Activated naive CD4-positive, alpha-beta T cell treated with anti-CD3 and anti-CD28 coated beads, Interleukin-2, amount 50 U/mL, for 72 hours (primary cell): ENCODE results near the gene CFL1. TPM values are rescaled to one million over a fixed set of nuclear protein-coding genes. Genes with fewer than 3 reads are reported as not detected.

Experiments
- ATAC-seq, 2 donors: fragments of 150-1000 bp; cut with Tn5 transposase; 2 replicates each; pipeline ENCODE4 v1.10.0; 2021; ENCODE audit warnings: mild to moderate bottlenecking in 2 of 2, moderate library complexity in 2 of 2
- DNase-seq, 2 donors: peaks; one replicate each; pipeline ENCODE4 v3.0.0; 2021 to 2022; ENCODE audit warnings: low spot score in 2 of 2
- H3K27ac Mint-ChIP-seq, 2 donors: one replicate each; pipeline ENCODE4 v1.8.0; 2022; ENCODE audit warnings: mild to moderate bottlenecking in 2 of 2, mixed read lengths in 2 of 2
- H3K36me3 Mint-ChIP-seq, 2 donors: one replicate each; pipeline ENCODE4 v1.8.0; 2022; ENCODE audit warnings: mixed read lengths in 2 of 2
- H3K9me3 Mint-ChIP-seq, 2 donors: one replicate each; pipeline ENCODE4 v1.8.0; 2022; ENCODE audit warnings: mixed read lengths in 2 of 2
- total RNA-seq, 2 donors: library from RNA; stranded (reverse); gene quantifications; one replicate each; pipeline ENCODE4 v1.2.3, GENCODE V29; 2022

Gene CFL1
- total RNA-seq, 2 donors from 2014 or later, result 855 to 1,265 TPM

- Mint-ChIP-seq H3K27ac (peak overlapping the region in 1 of 2 donors; percentile 44), H3K36me3 (peaks cover 19 to 34% of the 10 kb centered on the region in 2 donors)
Observed at GRCh38 chr11:65864706-65865471, 6.9 kb upstream of the CFL1 start.

GRCh38 chr11:65863889-65864705 is 6.1 kb upstream of the CFL1 start:
- DNase-seq, result peak in 1 of 2 donors; percentile 53
- ATAC-seq, result no peak
- no peaks in the 10 kb centered on the region for H3K9me3 Mint-ChIP-seq
- H3K27ac Mint-ChIP-seq, result no peak overlapping the region
- H3K36me3 Mint-ChIP-seq, result peaks cover 20 to 36% of the 10 kb centered on the region in 2 donors

More at GRCh38 chr11:65864706-65865471, 6.9 kb upstream of the CFL1 start:
- ATAC-seq, result no peak
- peak in 1 of 2 donors; percentile 53 for DNase-seq
- H3K9me3 Mint-ChIP-seq, result no peaks in the 10 kb centered on the region

DNA sequence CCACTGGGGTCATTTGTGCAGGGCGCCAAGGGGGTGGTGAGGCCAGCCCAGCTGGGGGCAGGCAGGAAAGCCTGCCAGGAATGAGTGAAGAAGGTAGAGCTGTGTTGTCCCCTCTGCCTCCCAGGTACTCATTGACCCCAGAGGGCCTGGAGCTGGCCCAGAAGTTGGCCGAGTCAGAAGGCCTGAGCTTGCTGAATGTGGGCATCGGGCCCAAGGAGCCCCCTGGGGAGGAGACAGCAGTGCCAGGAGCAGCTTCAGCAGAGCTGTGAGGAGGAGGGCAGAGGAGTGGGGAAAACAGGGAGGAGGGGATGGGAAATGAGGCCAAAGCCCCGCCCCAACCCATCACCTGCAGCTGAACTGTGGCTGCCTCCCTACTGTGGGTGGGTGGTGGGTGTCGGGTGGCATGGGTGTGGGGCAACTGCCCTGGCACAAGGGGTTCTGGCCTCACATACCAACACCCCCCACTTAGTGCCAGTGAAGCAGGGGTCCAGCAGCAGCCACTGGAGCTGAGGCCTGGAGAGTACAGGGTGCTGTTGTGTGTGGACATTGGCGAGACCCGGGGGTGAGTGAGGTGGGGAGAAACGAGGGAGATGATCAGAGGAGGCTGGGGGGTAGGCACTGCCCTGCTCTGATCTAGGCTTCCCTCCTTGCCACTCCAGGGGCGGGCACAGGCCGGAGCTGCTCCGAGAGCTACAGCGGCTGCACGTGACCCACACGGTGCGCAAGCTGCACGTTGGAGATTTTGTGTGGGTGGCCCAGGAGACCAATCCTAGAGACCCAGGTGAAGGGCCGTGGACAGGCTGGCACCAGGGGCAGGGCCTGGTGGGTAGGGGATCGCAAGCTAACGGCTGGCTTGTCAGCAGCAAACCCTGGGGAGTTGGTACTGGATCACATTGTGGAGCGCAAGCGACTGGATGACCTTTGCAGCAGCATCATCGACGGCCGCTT is 5.2 kb upstream of the CFL1 start:
- peaks cover 25 to 39% of the 10 kb centered on the region in 2 donors for H3K36me3 Mint-ChIP-seq

DNA sequence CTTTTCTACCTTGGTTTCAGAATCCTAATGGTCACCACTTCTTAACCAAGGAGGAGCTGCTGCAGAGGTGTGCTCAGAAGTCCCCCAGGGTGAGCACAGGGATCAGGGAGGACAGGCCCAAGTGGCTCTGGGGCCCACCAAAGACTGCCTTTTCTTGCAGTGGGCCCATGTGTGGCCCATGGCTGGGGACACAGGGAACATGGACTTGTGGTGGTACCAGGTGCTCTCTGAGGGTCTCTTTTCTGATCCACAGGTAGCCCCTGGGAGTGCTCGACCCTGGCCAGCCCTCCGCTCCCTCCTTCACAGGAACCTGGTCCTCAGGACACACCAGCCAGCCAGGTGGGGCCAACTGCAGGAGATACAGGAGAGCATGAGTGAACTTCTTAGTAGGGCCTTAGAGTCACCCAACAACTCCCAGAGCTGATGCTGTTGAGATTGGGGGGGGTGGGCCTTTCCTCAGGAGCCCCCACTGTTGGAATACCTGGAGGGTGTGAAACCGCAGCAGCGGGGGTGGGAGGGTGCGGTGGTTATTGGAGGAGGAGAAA is 4.3 kb upstream of the CFL1 start:
- peak in 1 of 2 donors; percentile 50 for DNase-seq
- peaks cover 26 to 39% of the 10 kb centered on the region in 2 donors for H3K36me3 Mint-ChIP-seq
- ATAC-seq, result no peak
- peak overlapping the region in 1 of 2 donors; percentile 92 for H3K27ac Mint-ChIP-seq
- no peaks in the 10 kb centered on the region for H3K9me3 Mint-ChIP-seq

More for the DNA sequence above, 5.2 kb upstream of the CFL1 start:
- DNase-seq (peak in 1 of 2 donors; percentile 53), ATAC-seq (no peak)
- H3K27ac Mint-ChIP-seq, result peak overlapping the region; percentile 83 to 92
- no peaks in the 10 kb centered on the region for H3K9me3 Mint-ChIP-seq

- Mint-ChIP-seq H3K27ac (peak overlapping the region; percentile 88 to 92), H3K9me3 (no peaks in the 10 kb centered on the region), H3K36me3 (peaks cover 32 to 40% of the 10 kb centered on the region in 2 donors)
- ATAC-seq (no peak), DNase-seq (peak in 1 of 2 donors; percentile 56)
Observed at GRCh38 chr11:65861533-65862183, 3.7 kb upstream of the CFL1 start.

- Mint-ChIP-seq H3K9me3 (no peaks in the 10 kb centered on the region), H3K36me3 (peaks cover 37 to 45% of the 10 kb centered on the region in 2 donors), H3K27ac (peak overlapping the region; percentile 88 to 92)
- no peak for DNase-seq
- ATAC-seq, result no peak
Observed at GRCh38 chr11:65861165-65861505, 3.2 kb upstream of the CFL1 start.

DNA sequence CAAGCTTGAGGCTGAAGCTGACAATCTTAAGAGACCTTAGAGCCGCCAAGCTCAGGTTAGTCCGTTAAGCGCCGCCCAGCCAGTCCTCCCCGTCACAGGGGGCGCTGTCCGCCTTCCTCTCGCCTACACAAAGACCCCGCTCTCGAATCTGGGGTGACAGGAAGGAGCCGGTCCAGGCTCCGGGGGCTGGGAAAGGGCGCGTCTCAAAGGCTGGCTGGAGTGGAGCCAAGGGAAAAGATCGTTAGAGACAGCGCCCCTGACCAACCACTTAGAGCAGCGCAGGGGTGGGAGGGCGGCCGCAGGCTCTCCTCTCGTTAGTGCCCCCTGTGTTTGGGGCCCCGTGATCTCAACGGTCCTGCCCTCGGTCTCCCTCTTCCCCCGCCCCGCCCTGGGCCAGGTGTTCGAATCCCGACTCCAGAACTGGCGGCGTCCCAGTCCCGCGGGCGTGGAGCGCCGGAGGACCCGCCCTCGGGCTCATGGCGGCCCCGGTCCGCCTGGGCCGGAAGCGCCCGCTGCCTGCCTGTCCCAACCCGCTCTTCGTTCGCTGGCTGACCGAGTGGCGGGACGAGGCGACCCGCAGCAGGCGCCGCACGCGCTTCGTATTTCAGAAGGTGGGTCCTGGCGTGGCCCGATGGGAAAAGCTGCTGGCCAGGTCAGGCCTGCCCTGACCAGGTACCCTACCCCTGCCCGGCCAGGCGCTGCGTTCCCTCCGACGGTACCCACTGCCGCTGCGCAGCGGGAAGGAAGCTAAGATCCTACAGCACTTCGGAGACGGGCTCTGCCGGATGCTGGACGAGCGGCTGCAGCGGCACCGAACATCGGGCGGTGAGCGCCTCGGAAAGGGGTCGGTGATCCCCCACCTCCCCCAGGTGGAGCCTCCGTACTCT is 2.5 kb upstream of the CFL1 start, which contains the start of gene MUS81:
Gene MUS81, plus strand, starts transcription at position 156 of the 887 bp plus-strand sequence. Its CDS starts 321 bp downstream, at position 477.
- peaks cover 42 to 51% of the 10 kb centered on the region in 2 donors for H3K36me3 Mint-ChIP-seq
- H3K9me3 Mint-ChIP-seq, result no peaks in the 10 kb centered on the region
- ATAC-seq (peak; percentile 42), DNase-seq (peak; percentile 90 to 98)
- H3K27ac Mint-ChIP-seq, result peak within 1 kb of the TSS; percentile 92 to 99

DNA sequence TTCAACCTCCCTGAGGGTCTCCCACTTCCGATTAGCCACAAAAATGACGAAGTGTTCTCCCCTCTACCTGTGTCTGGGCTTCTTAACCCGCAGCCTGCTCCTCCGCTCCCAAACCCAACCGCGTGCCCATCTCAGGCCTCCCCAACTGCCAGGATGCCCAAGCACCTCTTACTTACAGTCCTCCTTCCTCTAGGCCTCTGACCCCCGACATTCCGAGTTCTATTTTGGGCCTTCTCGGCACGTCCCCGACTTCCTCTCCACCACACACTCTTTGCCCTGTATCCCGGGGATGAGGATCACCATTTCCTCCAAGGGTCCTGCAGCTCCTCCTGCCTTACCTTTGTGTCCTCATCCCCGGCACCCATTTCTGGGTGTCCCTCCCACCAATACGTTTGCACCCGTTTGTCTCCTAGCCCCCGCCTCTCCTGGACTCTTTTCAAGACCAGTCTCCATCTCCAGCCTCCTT is 1.9 kb upstream of the CFL1 start:
- peaks cover 43 to 55% of the 10 kb centered on the region in 2 donors for H3K36me3 Mint-ChIP-seq
- peak overlapping the region; percentile 92 to 99 for H3K27ac Mint-ChIP-seq
- peak; percentile 0 to 4 for ATAC-seq
- no peak for DNase-seq
- no peaks in the 10 kb centered on the region for H3K9me3 Mint-ChIP-seq

DNA sequence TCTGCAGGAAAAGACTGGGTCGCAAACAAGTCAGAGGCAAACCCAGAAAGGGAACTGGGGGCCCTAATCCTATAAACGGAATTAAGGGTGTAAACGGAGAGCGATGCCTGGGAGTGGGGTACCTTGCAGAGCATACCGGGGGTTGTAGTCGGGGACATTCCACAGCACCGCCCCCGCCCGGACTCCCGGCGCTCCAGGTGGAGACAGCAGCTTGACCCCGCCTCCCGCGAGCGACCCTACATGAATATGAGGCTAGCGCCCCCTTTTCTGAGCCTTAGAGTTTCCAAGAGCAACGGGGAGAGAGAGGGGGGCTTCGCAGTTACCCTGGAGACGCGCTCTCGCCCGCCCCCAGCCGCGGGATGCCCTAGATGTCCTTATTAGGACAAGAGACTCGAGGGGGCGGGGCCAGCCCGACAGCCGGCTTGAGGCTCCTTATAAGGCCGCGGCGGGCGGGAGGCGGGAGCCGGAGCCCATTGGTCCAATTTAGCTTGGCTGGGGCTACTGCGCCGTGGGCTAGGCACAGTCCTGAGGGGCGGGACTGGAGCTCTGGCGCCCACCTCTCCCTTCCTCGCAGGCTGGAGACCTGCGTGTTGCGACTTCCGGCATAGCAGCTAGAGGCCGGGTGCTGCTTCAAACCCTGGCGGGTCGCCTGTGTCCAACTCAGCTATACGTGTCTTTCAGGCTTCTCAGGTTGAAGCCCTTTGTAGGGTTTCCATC is 1.3 kb upstream of the CFL1 start:
- Mint-ChIP-seq H3K9me3 (no peaks in the 10 kb centered on the region), H3K36me3 (peaks cover 49 to 61% of the 10 kb centered on the region in 2 donors), H3K27ac (peak overlapping the region; percentile 92 to 99)
- ATAC-seq, result peak; percentile 71 to 78
- DNase-seq, result peak; percentile 96 to 98

DNA sequence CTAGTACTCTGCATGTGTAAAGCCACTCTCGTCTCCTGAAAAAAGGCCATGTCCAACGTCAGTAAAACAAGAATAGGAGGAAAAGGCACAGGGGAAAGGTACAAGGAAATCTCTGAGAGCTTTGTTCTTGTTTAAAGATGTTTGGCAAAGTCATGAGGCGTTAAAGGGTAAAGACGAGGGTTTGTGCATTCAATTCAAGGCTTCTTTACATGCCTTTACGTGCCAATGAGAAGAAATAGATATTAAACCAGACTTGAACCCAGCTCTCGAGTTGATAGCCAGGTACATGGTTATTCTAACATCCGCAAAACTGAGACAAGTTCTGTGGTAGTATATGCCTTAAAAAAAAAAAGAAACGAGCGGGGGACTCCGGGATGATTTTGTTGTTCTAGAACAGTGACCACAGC is 704 bp upstream of the CFL1 start:
- ATAC-seq (no peak), DNase-seq (no peak)
- H3K36me3 Mint-ChIP-seq, result peaks cover 55 to 67% of the 10 kb centered on the region in 2 donors
- H3K9me3 Mint-ChIP-seq, result no peaks in the 10 kb centered on the region
- H3K27ac Mint-ChIP-seq, result peak overlapping the region; percentile 92 to 97

- DNase-seq (peak in 1 of 2 donors; percentile 58), ATAC-seq (no peak)
- H3K9me3 Mint-ChIP-seq, result no peaks in the 10 kb centered on the region
- peak overlapping the region in 1 of 2 donors; percentile 92 for H3K27ac Mint-ChIP-seq
- peaks cover 61 to 62% of the 10 kb centered on the region in 2 donors for H3K36me3 Mint-ChIP-seq
Observed at GRCh38 chr11:65857500-65857852, 504 bp downstream of the CFL1 start.

DNA sequence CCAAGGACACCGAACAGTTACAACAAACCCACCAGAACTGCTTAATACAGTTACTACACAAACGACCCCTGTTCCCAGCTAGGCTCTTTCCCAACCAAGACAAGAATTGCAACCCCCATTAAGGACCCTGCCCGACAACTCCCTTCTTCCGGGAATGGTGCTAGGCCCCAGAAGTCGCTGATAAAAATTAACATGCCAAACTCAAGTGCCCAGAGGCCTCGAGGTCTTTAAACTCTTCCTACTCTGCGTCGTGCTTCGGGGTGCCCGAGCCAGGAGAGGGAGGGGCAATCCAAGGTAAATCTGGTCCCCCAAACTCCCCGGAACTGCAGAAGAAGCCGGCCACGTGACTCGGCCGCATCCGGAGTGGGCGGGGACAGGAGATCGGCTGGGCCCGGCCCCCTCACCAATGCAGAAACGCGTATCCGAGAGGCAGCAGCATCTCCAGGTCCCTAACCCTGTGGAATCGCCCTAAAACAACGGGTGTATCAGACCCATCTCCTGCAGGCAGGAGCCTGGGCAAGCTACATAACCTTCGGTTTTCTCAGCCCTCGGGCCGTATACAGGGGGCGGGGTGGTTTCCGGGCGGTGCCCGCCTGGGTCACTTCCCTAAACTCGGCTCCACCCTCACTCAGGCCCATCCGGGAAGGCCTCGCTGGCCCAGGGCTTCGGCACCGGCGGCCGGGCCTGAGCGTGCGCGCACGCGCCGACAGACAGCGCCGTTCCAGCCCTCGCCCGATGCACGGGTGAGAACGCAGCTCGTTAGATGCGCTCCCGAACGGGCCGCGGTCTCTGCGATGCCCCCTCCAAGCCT is 1.1 kb downstream of the CFL1 start:
- H3K27ac Mint-ChIP-seq, result peak overlapping the region; percentile 91 to 96
- DNase-seq (peak; percentile 82 to 88), ATAC-seq (peak; percentile 12 to 36)
- H3K9me3 Mint-ChIP-seq, result no peaks in the 10 kb centered on the region
- H3K36me3 Mint-ChIP-seq, result peaks cover 60 to 66% of the 10 kb centered on the region in 2 donors

DNA sequence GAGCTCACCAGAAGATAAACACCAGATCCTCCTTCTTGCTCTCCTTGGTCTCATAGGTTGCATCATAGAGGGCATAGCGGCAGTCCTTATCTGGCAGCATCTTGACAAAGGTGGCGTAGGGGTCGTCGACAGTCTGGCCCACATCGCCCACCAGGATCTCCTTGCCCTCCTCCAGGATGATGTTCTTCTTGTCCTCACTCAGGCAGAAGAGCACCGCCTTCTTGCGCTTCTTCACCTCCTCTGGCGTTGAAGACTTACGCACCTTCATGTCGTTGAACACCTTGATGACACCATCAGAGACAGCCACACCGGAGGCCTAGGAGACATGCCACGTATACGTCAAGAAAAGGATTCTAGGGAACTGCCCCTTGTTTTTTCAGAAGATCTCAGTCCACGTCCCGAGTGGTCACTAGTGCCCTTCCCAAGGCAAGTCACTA is 2.0 kb downstream of the CFL1 start:
- DNase-seq (peak in 1 of 2 donors; percentile 48), ATAC-seq (no peak)
- H3K36me3 Mint-ChIP-seq, result peaks cover 51 to 69% of the 10 kb centered on the region in 2 donors
- no peaks in the 10 kb centered on the region for H3K9me3 Mint-ChIP-seq
- peak overlapping the region; percentile 91 to 96 for H3K27ac Mint-ChIP-seq
